H9 (cell line): ENCODE results near the gene EGFR. TPM values are rescaled to one million over a fixed set of nuclear protein-coding genes. Genes with fewer than 3 reads are reported as not detected.
A peak's percentile ranks its signal among the peaks of the same experiment; 100 is the strongest.

ENCODE experiments used
- DNase-seq: peaks from one replicate; pipeline ENCODE4 v3.0.0-alpha.2; 2017
- H2AFZ ChIP-seq: one replicate; pipeline ENCODE4 v1.6.1; 2013; ENCODE audit warnings: mild to moderate bottlenecking, low read length, control low read depth, moderate library complexity
- H2AK5ac ChIP-seq: 2 replicates; pipeline ENCODE4 v1.6.1; 2013; ENCODE audit warnings: low read length, control low read depth, mixed read lengths; ENCODE audit not compliant: insufficient read length
- H2BK120ac ChIP-seq: one replicate; pipeline ENCODE4 v1.6.1; 2013; ENCODE audit warnings: low read depth, mild to moderate bottlenecking, low read length, control low read depth, inconsistent platforms; ENCODE audit not compliant: poor library complexity, severe bottlenecking
- H2BK12ac ChIP-seq: 2 replicates; pipeline ENCODE4 v1.6.1; 2013; ENCODE audit warnings: low read length, control low read depth, mixed read lengths, low read depth; ENCODE audit not compliant: insufficient read length
- H2BK15ac ChIP-seq: 2 replicates; pipeline ENCODE4 v1.6.1; 2013; ENCODE audit warnings: low read depth, low read length, control low read depth
- H2BK20ac ChIP-seq: one replicate; pipeline ENCODE4 v1.6.1; 2013; ENCODE audit warnings: low read depth, mild to moderate bottlenecking, low read length, control low read depth, inconsistent platforms; ENCODE audit not compliant: poor library complexity, severe bottlenecking
- H2BK5ac ChIP-seq: 2 replicates; pipeline ENCODE4 v1.6.1; 2013; ENCODE audit warnings: low read length, control low read depth, mixed read lengths; ENCODE audit not compliant: insufficient read length
- H3K14ac ChIP-seq: 2 replicates; pipeline ENCODE4 v1.6.1; 2013; ENCODE audit warnings: low read length, control low read depth; ENCODE audit not compliant: insufficient read depth
- H3K18ac ChIP-seq: 2 replicates; pipeline ENCODE4 v1.6.1; 2013; ENCODE audit warnings: low read depth, mild to moderate bottlenecking, mixed read lengths, low read length, control low read depth; ENCODE audit not compliant: insufficient read length
- H3K23ac ChIP-seq: 2 replicates; pipeline ENCODE4 v1.6.1; 2013; ENCODE audit warnings: low read length, control low read depth, mixed read lengths, low read depth; ENCODE audit not compliant: insufficient read length
- H3K23me2 ChIP-seq: 2 replicates; pipeline ENCODE4 v1.6.1; 2013; ENCODE audit warnings: low read depth, mild to moderate bottlenecking, mixed read lengths, low read length, control low read depth; ENCODE audit not compliant: insufficient read length, poor library complexity, severe bottlenecking
- H3K27ac ChIP-seq: 2 replicates; pipeline ENCODE4 v1.5.1; 2013; ENCODE audit warnings: low read length, control low read depth, mixed read lengths, low read depth; ENCODE audit not compliant: insufficient read length
- H3K27me3 ChIP-seq: 2 replicates; pipeline ENCODE4 v1.6.1; 2013; ENCODE audit warnings: low read length, control low read depth, inconsistent platforms; ENCODE audit not compliant: insufficient read depth
- H3K4ac ChIP-seq: 2 replicates; pipeline ENCODE4 v1.6.1; 2013; ENCODE audit warnings: low read depth, mild to moderate bottlenecking, control low read depth, inconsistent platforms, low read length, moderate library complexity
- H3K4me1 ChIP-seq: 2 replicates; pipeline ENCODE4 v1.6.1; 2013; ENCODE audit warnings: low read length, control low read depth, inconsistent platforms; ENCODE audit not compliant: insufficient read depth
- H3K4me2 ChIP-seq: 2 replicates; pipeline ENCODE4 v1.6.1; 2013; ENCODE audit warnings: low read length, control low read depth, mixed read lengths; ENCODE audit not compliant: insufficient read length, insufficient read depth
- H3K56ac ChIP-seq: 2 replicates; pipeline ENCODE4 v1.6.1; 2013; ENCODE audit warnings: low read depth, mild to moderate bottlenecking, mixed read lengths, low read length, control low read depth; ENCODE audit not compliant: insufficient read length
- H3K79me1 ChIP-seq: 2 replicates; pipeline ENCODE4 v1.6.1; 2013; ENCODE audit warnings: low read depth, mild to moderate bottlenecking, moderate library complexity, low read length, control low read depth, inconsistent platforms; ENCODE audit not compliant: insufficient read depth, poor library complexity, severe bottlenecking
- H3K79me2 ChIP-seq: 2 replicates; pipeline ENCODE4 v1.6.1; 2013; ENCODE audit warnings: low read length, control low read depth, inconsistent platforms; ENCODE audit not compliant: insufficient read depth
- H3K9ac ChIP-seq: 2 replicates; pipeline ENCODE4 v1.6.1; 2013; ENCODE audit warnings: low read length, control low read depth, mixed read lengths; ENCODE audit not compliant: insufficient read length; ENCODE audit errors: extremely low read depth
- H3K9me3 ChIP-seq: one replicate; pipeline ENCODE4 v1.6.1; 2013; ENCODE audit warnings: low read depth, low read length, inconsistent platforms; ENCODE audit not compliant: control insufficient read depth
- H3T11ph ChIP-seq: one replicate; pipeline ENCODE4 v1.6.1; 2013; ENCODE audit warnings: mild to moderate bottlenecking, low read length, control low read depth, inconsistent platforms
- H4K20me1 ChIP-seq: one replicate; pipeline ENCODE4 v1.6.1; 2013; ENCODE audit not compliant: control insufficient read depth, insufficient read length, insufficient read depth
- H4K5ac ChIP-seq: 2 replicates; pipeline ENCODE4 v1.6.1; 2013; ENCODE audit warnings: low read depth, mild to moderate bottlenecking, mixed read lengths, low read length, control low read depth; ENCODE audit not compliant: insufficient read length
- H4K8ac ChIP-seq: replicated peaks from 2 replicates; pipeline ENCODE4 v1.6.1; 2013; ENCODE audit warnings: low read length, control low read depth, mixed read lengths, low read depth; ENCODE audit not compliant: insufficient read length
- H4K91ac ChIP-seq: 2 replicates; pipeline ENCODE4 v1.6.1; 2013; ENCODE audit warnings: low read depth, mild to moderate bottlenecking, moderate library complexity, mixed read lengths, low read length, control low read depth; ENCODE audit not compliant: insufficient read length
- H3K27ac Mint-ChIP-seq, 3 experiments: 2 replicates in 2 of 3; 3 replicates in 1 of 3; pipeline ENCODE4 v1.8.0; 2020 to 2021; ENCODE audit warnings: mixed read lengths in 3 of 3, mild to moderate bottlenecking in 1 of 3, moderate library complexity in 1 of 3
- H3K27me3 Mint-ChIP-seq: 2 replicates; pipeline ENCODE4 v1.8.0; 2021; ENCODE audit warnings: low read depth, mild to moderate bottlenecking, moderate library complexity, mixed read lengths
- H3K36me3 Mint-ChIP-seq, 3 experiments: 2 replicates in 2 of 3; 3 replicates in 1 of 3; pipeline ENCODE4 v1.8.0; 2020 to 2021; ENCODE audit warnings: low read depth in 3 of 3, mixed read lengths in 3 of 3; ENCODE audit not compliant: insufficient read depth in 1 of 3
- H3K4me1 Mint-ChIP-seq, 2 experiments: 2 replicates each; pipeline ENCODE4 v1.8.0; 2020; ENCODE audit warnings: mixed read lengths in 2 of 2
- H3K4me3 Mint-ChIP-seq, 2 experiments: 2 replicates in 1 of 2; 3 replicates in 1 of 2; pipeline ENCODE4 v1.8.0; 2020 to 2021; ENCODE audit warnings: mild to moderate bottlenecking in 2 of 2, mixed read lengths in 2 of 2, moderate library complexity in 1 of 2
- H3K9me3 Mint-ChIP-seq, 2 experiments: 2 replicates in 1 of 2; 3 replicates in 1 of 2; pipeline ENCODE4 v1.8.0; 2020; ENCODE audit warnings: mild to moderate bottlenecking in 2 of 2, mixed read lengths in 2 of 2, moderate library complexity in 1 of 2
- CTCF ChIP-seq: fragments of 200-600 bp; sonication (generic); conservative IDR thresholded peaks from 3 replicates; pipeline ENCODE4 v1.8.0; 2021; ENCODE audit warnings: antibody characterized with exemption, mild to moderate bottlenecking
- WGBS: extraction: QIAGEN DNeasy Blood & Tissue Kit; methylation state at CpG from one replicate; pipeline ENCODE4 v1.1.7; 2013; ENCODE audit warnings: missing lambda C conversion rate, low lambda C conversion rate, mixed read lengths; ENCODE audit not compliant: insufficient read length; ENCODE audit errors: extremely low coverage; 5-methylcytosine and 5-hydroxymethylcytosine counted together
- total RNA-seq: library from RNA; stranded (reverse); gene quantifications from 2 replicates; pipeline ENCODE4 v1.2.1, GENCODE V29; 2021

EGFR gene
- total RNA-seq, 1 experiment from 2014 or later, result 3.3 TPM

- no peaks in the 10 kb centered on the region for H3K79me2 ChIP-seq
- no peaks in the 10 kb centered on the region for H3K9me3 Mint-ChIP-seq
Observed at GRCh38 chr7:55020466-55020871, 1.7 kb downstream of the EGFR start.

More at GRCh38 chr7:55020466-55020871, 1.7 kb downstream of the EGFR start:
- no peak overlapping the region for H2BK20ac ChIP-seq
- no peak overlapping the region for H3K27ac ChIP-seq
- H2AFZ ChIP-seq, result no peak overlapping the region
- H3K79me1 ChIP-seq, result no peaks in the 10 kb centered on the region
- H3K27ac Mint-ChIP-seq, result no peak overlapping the region
- no peak overlapping the region for H4K91ac ChIP-seq
- peaks cover 68% of the 10 kb centered on the region for H3K27me3 Mint-ChIP-seq
- H4K5ac ChIP-seq, result no peak overlapping the region
- no peak overlapping the region for H2BK12ac ChIP-seq
- no peaks in the 10 kb centered on the region for H3K4me1 ChIP-seq
- peak overlapping the region; percentile 56 for H3K4me2 ChIP-seq
- no peak overlapping the region for H2BK120ac ChIP-seq
- no peak overlapping the region for H3T11ph ChIP-seq
- WGBS, result no CpG with 5 or more reads among the region's 11 CpGs
- peaks cover 0 to 3% of the 10 kb centered on the region in 2 experiments; a peak in 1 of 4 replicates for H3K4me1 Mint-ChIP-seq
- no peaks in the 10 kb centered on the region for H3K36me3 Mint-ChIP-seq
- no peak overlapping the region for H2BK15ac ChIP-seq
- H4K8ac ChIP-seq, result no peak overlapping the region
- H4K20me1 ChIP-seq, result no peaks in the 10 kb centered on the region
- no peak overlapping the region for H3K9ac ChIP-seq
- H3K4ac ChIP-seq, result no peak overlapping the region
- peak overlapping the region; percentile 61 to 74 for H3K4me3 Mint-ChIP-seq
- peaks cover 10% of the 10 kb centered on the region for H3K23me2 ChIP-seq
- no peak overlapping the region for H3K18ac ChIP-seq
- no peak for DNase-seq
- no peaks in the 10 kb centered on the region for H3K9me3 ChIP-seq
- no peak overlapping the region for H2AK5ac ChIP-seq
- H3K14ac ChIP-seq, result no peak overlapping the region
- no peak overlapping the region for H3K56ac ChIP-seq
- no peak overlapping the region for H2BK5ac ChIP-seq
- H3K23ac ChIP-seq, result no peak overlapping the region
- no peak for TF ChIP-seq CTCF
- H3K27me3 ChIP-seq, result peaks cover 27% of the 10 kb centered on the region
